Measurements from ENCODE around the gene GAS2L2. TPM values are rescaled to one million over a fixed set of nuclear protein-coding genes. Genes with fewer than 3 reads are reported as not detected.

The GAS2L2 gene
- total and polyA plus RNA-seq, 2 experiments from 2014 or later: 0.06 TPM; not detected in 1

DNA sequence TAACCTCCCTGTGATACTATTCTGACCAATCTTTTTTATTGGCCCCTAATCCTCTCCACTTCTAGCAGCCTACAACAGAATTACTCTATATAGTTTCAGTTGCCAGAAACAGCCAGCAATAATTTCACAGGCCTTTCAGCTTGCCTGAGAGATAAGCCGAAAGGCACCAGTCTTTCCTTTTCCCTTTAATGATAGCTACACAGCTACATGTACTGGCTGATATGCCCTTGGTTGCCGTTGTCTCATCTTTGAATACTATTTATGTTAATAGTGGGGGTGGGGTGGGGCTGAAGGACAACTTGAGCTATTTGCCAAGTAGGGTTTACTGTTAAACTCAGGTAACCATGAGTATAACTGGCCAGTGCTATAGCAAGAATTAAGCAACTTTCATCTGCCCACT is 57.4 kb downstream of the GAS2L2 start (continued):
- TF ChIP-seq, protein P1, sequence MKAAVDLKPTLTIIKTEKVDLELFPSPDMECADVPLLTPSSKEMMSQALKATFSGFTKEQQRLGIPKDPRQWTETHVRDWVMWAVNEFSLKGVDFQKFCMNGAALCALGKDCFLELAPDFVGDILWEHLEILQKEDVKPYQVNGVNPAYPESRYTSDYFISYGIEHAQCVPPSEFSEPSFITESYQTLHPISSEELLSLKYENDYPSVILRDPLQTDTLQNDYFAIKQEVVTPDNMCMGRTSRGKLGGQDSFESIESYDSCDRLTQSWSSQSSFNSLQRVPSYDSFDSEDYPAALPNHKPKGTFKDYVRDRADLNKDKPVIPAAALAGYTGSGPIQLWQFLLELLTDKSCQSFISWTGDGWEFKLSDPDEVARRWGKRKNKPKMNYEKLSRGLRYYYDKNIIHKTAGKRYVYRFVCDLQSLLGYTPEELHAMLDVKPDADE (IDR thresholded peaks at IDR 0.05): no peak
- no peak for TF ChIP-seq EZH2 (IDR thresholded peaks at IDR 0.05; ENCODE audit: low read depth, unreplicated experiment)
- TF ChIP-seq CREB1 (CRISPR knock-in tag; IDR thresholded peaks at IDR 0.05; ENCODE audit: low read depth): no peak

DNA sequence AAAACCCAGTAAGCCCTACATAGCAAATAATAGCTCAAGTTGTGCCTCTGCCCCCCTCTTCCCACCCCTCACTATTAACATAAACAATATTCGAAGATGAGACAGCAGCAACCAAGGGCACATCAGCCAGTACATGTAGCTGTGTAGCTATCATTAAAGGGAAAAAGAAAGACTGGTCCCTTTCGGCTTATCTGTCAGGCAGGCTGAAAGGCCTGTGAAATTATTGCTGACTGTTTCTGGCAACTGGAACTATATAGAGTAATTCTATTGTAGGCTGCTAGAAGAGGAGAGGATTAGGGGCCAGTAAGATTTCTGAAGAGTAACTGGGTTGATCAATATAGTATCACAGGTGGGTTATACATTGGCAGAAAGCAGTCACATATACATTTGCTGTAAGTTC is 58.1 kb downstream of the GAS2L2 start:
- no peak overlapping the region for H3K27ac ChIP-seq (ENCODE audit: low read depth)
- no peak overlapping the region for H2AFZ ChIP-seq
- H3K4me3 ChIP-seq: no peak overlapping the region
- Mint-ChIP-seq H3K27ac (no peak overlapping the region), H3K36me3 (ENCODE audit: low read depth) (peaks cover 8% of the 10 kb centered on the region; the same call in 2 of the 3 replicates), H3K4me3 (no peak overlapping the region), H3K9me3 (no peaks in the 10 kb centered on the region), H3K27me3 (ENCODE audit: insufficient read depth, low read depth, poor library complexity) (peaks cover 2% of the 10 kb centered on the region), H3K4me1 (peaks cover 18% of the 10 kb centered on the region)
- DNase-seq (ENCODE audit: low spot score) (no peak), ATAC-seq (no peak)
- no peaks in the 10 kb centered on the region for H3K9me2 ChIP-seq (ENCODE audit: insufficient read depth)
- no peaks in the 10 kb centered on the region for H3K27me3 ChIP-seq (ENCODE audit: insufficient read depth)
- H4K20me1 ChIP-seq (replicated peaks; ENCODE audit: insufficient read depth): no peaks in the 10 kb centered on the region; the same call in 1 of the 2 replicates
- H3K4me2 ChIP-seq: no peak overlapping the region
- H3K79me2 ChIP-seq (replicated peaks; ENCODE audit: insufficient read depth): no peaks in the 10 kb centered on the region
- H3K4me1 ChIP-seq (ENCODE audit: insufficient read depth): peaks cover 11% of the 10 kb centered on the region; the same call in 1 of the 2 replicates
- H3K36me3 ChIP-seq (ENCODE audit: insufficient read depth): peaks cover 3% of the 10 kb centered on the region; the same call in 1 of the 2 replicates
- H3F3A ChIP-seq (replicated peaks; ENCODE audit: low read depth): no peaks in the 10 kb centered on the region
- TF ChIP-seq, protein P2, sequence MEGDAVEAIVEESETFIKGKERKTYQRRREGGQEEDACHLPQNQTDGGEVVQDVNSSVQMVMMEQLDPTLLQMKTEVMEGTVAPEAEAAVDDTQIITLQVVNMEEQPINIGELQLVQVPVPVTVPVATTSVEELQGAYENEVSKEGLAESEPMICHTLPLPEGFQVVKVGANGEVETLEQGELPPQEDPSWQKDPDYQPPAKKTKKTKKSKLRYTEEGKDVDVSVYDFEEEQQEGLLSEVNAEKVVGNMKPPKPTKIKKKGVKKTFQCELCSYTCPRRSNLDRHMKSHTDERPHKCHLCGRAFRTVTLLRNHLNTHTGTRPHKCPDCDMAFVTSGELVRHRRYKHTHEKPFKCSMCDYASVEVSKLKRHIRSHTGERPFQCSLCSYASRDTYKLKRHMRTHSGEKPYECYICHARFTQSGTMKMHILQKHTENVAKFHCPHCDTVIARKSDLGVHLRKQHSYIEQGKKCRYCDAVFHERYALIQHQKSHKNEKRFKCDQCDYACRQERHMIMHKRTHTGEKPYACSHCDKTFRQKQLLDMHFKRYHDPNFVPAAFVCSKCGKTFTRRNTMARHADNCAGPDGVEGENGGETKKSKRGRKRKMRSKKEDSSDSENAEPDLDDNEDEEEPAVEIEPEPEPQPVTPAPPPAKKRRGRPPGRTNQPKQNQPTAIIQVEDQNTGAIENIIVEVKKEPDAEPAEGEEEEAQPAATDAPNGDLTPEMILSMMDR (conservative IDR thresholded peaks at IDR 0.05; ENCODE audit: low read depth in 2 of 2): no peak
- TF ChIP-seq, protein P3, sequence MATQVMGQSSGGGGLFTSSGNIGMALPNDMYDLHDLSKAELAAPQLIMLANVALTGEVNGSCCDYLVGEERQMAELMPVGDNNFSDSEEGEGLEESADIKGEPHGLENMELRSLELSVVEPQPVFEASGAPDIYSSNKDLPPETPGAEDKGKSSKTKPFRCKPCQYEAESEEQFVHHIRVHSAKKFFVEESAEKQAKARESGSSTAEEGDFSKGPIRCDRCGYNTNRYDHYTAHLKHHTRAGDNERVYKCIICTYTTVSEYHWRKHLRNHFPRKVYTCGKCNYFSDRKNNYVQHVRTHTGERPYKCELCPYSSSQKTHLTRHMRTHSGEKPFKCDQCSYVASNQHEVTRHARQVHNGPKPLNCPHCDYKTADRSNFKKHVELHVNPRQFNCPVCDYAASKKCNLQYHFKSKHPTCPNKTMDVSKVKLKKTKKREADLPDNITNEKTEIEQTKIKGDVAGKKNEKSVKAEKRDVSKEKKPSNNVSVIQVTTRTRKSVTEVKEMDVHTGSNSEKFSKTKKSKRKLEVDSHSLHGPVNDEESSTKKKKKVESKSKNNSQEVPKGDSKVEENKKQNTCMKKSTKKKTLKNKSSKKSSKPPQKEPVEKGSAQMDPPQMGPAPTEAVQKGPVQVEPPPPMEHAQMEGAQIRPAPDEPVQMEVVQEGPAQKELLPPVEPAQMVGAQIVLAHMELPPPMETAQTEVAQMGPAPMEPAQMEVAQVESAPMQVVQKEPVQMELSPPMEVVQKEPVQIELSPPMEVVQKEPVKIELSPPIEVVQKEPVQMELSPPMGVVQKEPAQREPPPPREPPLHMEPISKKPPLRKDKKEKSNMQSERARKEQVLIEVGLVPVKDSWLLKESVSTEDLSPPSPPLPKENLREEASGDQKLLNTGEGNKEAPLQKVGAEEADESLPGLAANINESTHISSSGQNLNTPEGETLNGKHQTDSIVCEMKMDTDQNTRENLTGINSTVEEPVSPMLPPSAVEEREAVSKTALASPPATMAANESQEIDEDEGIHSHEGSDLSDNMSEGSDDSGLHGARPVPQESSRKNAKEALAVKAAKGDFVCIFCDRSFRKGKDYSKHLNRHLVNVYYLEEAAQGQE (IDR thresholded peaks at IDR 0.05; ENCODE audit: unreplicated experiment): no peak
- TF ChIP-seq, protein P4, sequence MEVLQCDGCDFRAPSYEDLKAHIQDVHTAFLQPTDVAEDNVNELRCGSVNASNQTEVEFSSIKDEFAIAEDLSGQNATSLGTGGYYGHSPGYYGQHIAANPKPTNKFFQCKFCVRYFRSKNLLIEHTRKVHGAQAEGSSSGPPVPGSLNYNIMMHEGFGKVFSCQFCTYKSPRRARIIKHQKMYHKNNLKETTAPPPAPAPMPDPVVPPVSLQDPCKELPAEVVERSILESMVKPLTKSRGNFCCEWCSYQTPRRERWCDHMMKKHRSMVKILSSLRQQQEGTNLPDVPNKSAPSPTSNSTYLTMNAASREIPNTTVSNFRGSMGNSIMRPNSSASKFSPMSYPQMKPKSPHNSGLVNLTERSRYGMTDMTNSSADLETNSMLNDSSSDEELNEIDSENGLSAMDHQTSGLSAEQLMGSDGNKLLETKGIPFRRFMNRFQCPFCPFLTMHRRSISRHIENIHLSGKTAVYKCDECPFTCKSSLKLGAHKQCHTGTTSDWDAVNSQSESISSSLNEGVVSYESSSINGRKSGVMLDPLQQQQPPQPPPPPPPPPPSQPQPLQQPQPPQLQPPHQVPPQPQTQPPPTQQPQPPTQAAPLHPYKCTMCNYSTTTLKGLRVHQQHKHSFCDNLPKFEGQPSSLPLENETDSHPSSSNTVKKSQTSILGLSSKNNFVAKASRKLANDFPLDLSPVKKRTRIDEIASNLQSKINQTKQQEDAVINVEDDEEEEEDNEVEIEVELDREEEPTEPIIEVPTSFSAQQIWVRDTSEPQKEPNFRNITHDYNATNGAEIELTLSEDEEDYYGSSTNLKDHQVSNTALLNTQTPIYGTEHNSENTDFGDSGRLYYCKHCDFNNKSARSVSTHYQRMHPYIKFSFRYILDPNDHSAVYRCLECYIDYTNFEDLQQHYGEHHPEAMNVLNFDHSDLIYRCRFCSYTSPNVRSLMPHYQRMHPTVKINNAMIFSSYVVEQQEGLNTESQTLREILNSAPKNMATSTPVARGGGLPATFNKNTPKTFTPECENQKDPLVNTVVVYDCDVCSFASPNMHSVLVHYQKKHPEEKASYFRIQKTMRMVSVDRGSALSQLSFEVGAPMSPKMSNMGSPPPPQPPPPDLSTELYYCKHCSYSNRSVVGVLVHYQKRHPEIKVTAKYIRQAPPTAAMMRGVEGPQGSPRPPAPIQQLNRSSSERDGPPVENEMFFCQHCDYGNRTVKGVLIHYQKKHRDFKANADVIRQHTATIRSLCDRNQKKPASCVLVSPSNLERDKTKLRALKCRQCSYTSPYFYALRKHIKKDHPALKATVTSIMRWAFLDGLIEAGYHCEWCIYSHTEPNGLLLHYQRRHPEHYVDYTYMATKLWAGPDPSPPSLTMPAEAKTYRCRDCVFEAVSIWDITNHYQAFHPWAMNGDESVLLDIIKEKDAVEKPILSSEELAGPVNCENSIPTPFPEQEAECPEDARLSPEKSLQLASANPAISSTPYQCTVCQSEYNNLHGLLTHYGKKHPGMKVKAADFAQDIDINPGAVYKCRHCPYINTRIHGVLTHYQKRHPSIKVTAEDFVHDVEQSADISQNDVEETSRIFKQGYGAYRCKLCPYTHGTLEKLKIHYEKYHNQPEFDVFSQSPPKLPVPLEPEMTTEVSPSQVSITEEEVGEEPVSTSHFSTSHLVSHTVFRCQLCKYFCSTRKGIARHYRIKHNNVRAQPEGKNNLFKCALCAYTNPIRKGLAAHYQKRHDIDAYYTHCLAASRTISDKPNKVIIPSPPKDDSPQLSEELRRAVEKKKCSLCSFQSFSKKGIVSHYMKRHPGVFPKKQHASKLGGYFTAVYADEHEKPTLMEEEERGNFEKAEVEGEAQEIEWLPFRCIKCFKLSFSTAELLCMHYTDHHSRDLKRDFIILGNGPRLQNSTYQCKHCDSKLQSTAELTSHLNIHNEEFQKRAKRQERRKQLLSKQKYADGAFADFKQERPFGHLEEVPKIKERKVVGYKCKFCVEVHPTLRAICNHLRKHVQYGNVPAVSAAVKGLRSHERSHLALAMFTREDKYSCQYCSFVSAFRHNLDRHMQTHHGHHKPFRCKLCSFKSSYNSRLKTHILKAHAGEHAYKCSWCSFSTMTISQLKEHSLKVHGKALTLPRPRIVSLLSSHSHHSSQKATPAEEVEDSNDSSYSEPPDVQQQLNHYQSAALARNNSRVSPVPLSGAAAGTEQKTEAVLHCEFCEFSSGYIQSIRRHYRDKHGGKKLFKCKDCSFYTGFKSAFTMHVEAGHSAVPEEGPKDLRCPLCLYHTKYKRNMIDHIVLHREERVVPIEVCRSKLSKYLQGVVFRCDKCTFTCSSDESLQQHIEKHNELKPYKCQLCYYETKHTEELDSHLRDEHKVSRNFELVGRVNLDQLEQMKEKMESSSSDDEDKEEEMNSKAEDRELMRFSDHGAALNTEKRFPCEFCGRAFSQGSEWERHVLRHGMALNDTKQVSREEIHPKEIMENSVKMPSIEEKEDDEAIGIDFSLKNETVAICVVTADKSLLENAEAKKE (CRISPR knock-in tag; IDR thresholded peaks at IDR 0.05): no peak
- no peak for TF ChIP-seq ZNF331 (CRISPR knock-in tag; IDR thresholded peaks at IDR 0.05; ENCODE audit: low read depth)
- no peak for TF ChIP-seq STAT1 (IDR thresholded peaks at IDR 0.05; ENCODE audit: unreplicated experiment)
- TF ChIP-seq EZH2 (IDR thresholded peaks at IDR 0.05; ENCODE audit: low read depth, unreplicated experiment): no peak
- no peak for TF ChIP-seq JUNB (IDR thresholded peaks at IDR 0.05; ENCODE audit: unreplicated experiment)
- TF ChIP-seq, protein P1 (IDR thresholded peaks at IDR 0.05): no peak
- no peak for TF ChIP-seq EZH2phosphoT487 (IDR thresholded peaks at IDR 0.05; ENCODE audit: unreplicated experiment)
- no peak for TF ChIP-seq POLR2AphosphoS5 (IDR thresholded peaks at IDR 0.05; ENCODE audit: low read depth)

Measured in GM23338 (cell line).